ENCODE data around the gene KRTAP17-1.
"Not testable (repeated sequence)": the region's sequence is repeated elsewhere in the genome, so short reads cannot be mapped to it uniquely, and the experiment has no call there.

DNA sequence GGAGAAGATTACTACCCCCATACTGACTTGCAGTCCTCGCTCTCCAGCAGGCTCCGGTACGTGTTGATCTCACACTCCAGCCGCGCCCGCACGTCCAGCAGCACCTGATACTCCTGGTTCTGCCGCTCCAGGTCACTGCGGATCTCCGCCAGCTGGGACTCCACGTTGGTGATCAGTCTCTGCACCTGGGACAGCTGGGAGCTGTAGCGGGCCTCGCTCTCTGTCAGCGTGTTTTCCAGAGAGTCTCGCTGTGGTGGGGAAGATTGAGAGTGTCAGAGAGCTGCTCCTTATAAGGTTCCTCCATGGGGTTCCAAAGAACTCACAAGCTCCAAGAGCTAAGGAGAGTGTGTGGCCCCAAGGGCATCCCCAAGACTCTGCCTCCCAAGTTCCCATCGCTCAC, 30.9 kb upstream of the KRTAP17-1 start:
- TF ChIP-seq, protein P1, sequence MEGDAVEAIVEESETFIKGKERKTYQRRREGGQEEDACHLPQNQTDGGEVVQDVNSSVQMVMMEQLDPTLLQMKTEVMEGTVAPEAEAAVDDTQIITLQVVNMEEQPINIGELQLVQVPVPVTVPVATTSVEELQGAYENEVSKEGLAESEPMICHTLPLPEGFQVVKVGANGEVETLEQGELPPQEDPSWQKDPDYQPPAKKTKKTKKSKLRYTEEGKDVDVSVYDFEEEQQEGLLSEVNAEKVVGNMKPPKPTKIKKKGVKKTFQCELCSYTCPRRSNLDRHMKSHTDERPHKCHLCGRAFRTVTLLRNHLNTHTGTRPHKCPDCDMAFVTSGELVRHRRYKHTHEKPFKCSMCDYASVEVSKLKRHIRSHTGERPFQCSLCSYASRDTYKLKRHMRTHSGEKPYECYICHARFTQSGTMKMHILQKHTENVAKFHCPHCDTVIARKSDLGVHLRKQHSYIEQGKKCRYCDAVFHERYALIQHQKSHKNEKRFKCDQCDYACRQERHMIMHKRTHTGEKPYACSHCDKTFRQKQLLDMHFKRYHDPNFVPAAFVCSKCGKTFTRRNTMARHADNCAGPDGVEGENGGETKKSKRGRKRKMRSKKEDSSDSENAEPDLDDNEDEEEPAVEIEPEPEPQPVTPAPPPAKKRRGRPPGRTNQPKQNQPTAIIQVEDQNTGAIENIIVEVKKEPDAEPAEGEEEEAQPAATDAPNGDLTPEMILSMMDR (IDR thresholded peaks at IDR 0.05), result not testable (repeated sequence)
- TF ChIP-seq POLR2A (IDR thresholded peaks at IDR 0.05), result not testable (repeated sequence)
